ENCODE data around the gene ERGIC3. TPM values are rescaled to one million over a fixed set of nuclear protein-coding genes. Genes with fewer than 3 reads are reported as not detected.

Gene ERGIC3
- total RNA-seq, 1 donor, result 217 TPM

DNA sequence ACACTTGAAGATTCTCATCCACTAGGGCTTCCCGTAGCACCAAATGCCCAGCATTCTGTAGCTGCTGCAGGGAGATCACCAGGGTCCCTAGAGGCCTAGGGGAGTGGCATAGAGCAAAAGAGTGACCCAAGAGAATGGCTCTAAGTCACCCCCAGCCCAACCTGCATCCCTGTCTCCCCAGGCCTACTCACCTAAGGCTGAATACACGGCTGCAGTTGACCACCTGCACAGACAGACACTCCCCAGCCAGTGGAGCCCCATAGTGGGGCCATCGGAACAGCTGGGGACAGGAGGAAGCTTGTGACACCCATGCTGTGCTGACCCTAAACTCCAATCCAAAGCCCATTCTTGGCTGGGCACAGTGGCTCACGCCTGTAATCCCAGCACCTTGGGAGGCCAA is 64.2 kb downstream of the ERGIC3 start:
- Histone ChIP-seq H3K9me3 (ENCODE audit: low read depth, low read length) (no peaks in the 10 kb centered on the region), H3K4me3 (ENCODE audit: low read length) (no peak overlapping the region), H3K27me3 (ENCODE audit: insufficient read depth, low read length) (peaks cover 6% of the 10 kb centered on the region), H3K4me1 (ENCODE audit: insufficient read depth, low read length) (peaks cover 11% of the 10 kb centered on the region)

Other genes with a start within 250 kb of the ERGIC3 start
- gene FAM83C, start 249.7 kb upstream of the ERGIC3 start, total RNA-seq, result not detected
- gene UQCC1, start 130.1 kb upstream of the ERGIC3 start, total RNA-seq, result 10.4 TPM
- not detected for gene GDF5, start 103.8 kb upstream of the ERGIC3 start, total RNA-seq
- 10.7 TPM for gene CEP250, start 86.5 kb upstream of the ERGIC3 start, total RNA-seq
- gene C20orf173, start 12.4 kb upstream of the ERGIC3 start, total RNA-seq, result not detected
- gene SPAG4, start 73.8 kb downstream of the ERGIC3 start, total RNA-seq, result 5.9 TPM
- 74.5 TPM for gene CPNE1, start 122.8 kb downstream of the ERGIC3 start, total RNA-seq
- 55.7 TPM for gene RBM12, start 122.8 kb downstream of the ERGIC3 start, total RNA-seq
- gene NFS1, start 157.3 kb downstream of the ERGIC3 start, total RNA-seq, result 7.1 TPM
- 26.1 TPM for gene ROMO1, start 157.3 kb downstream of the ERGIC3 start, total RNA-seq
- gene RBM39, start 200.2 kb downstream of the ERGIC3 start, total RNA-seq, result 1,157 TPM
- 103 TPM for gene PHF20, start 229.9 kb downstream of the ERGIC3 start, total RNA-seq